Body of pancreas (tissue), 4 donors: ENCODE measurements around the gene USP46.

Experiments
- POLR2A ChIP-seq, 3 donors: fragments of 450-650 bp; IDR thresholded peaks; one replicate each; pipeline ENCODE4 v1.6.1; 2016; ENCODE audit warnings: antibody characterized with exemption in 3 of 3, mild to moderate bottlenecking in 2 of 3
- TF ChIP-seq, protein P1 (sequence below), 7 experiments: fragments of 450-650 bp in 4 of 7; fragments of 200-600 bp in 3 of 7; sonication (generic) in 3 of 7; IDR thresholded peaks; one replicate each; pipeline ENCODE4 v1.5.1; 2016 to 2019; ENCODE audit warnings: antibody characterized with exemption in 7 of 7

DNA sequence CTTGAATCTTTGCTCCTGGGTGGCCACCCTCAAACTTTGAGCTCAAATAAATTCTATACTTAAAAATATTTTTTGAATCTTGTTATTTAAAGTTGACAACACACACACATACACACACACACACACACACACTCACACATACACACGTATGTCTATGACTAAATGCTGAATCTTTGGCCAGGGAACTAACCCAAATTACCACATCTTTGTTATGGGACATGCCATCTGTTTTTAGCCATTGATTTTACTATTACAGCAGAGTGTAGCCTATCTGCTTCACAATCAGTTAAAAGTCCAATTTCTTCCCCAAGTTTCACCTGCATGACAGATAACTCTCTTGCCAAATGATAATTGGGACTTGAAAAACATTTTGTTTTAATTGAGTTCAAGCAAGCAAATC, 45.0 kb upstream of the USP46 start:
- TF ChIP-seq, protein P1, sequence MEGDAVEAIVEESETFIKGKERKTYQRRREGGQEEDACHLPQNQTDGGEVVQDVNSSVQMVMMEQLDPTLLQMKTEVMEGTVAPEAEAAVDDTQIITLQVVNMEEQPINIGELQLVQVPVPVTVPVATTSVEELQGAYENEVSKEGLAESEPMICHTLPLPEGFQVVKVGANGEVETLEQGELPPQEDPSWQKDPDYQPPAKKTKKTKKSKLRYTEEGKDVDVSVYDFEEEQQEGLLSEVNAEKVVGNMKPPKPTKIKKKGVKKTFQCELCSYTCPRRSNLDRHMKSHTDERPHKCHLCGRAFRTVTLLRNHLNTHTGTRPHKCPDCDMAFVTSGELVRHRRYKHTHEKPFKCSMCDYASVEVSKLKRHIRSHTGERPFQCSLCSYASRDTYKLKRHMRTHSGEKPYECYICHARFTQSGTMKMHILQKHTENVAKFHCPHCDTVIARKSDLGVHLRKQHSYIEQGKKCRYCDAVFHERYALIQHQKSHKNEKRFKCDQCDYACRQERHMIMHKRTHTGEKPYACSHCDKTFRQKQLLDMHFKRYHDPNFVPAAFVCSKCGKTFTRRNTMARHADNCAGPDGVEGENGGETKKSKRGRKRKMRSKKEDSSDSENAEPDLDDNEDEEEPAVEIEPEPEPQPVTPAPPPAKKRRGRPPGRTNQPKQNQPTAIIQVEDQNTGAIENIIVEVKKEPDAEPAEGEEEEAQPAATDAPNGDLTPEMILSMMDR (IDR thresholded peaks at IDR 0.05), result no peak
- TF ChIP-seq POLR2A (IDR thresholded peaks at IDR 0.05), result no peak
